ENCODE results near the gene TMEM217.

TMEM217 gene

GRCh38 chr6:37280162-37280887 is 22.4 kb upstream of the TMEM217 start:
- DNase-seq: peak in 1 of 10 donors; percentile 54
- intact Hi-C loops (cut with DNase I): no loop called here

- no peak for DNase-seq
- intact Hi-C loops (cut with DNase I): no loop called here
Observed at GRCh38 chr6:37279366-37280134, 21.6 kb upstream of the TMEM217 start.

- intact Hi-C loops (cut with DNase I): no loop called here
- DNase-seq: peak in 1 of 10 donors; percentile 53
Observed at GRCh38 chr6:37277001-37277409, 19.1 kb upstream of the TMEM217 start.

GRCh38 chr6:37275350-37275749 is 17.4 kb upstream of the TMEM217 start:
- intact Hi-C loops (cut with DNase I): no loop called here
- no peak for DNase-seq

- intact Hi-C loops (cut with DNase I): no loop called here
- DNase-seq: no peak
Observed at GRCh38 chr6:37273690-37274089, 15.7 kb upstream of the TMEM217 start.

- DNase-seq: no peak
Observed at GRCh38 chr6:37272834-37273566, 15.1 kb upstream of the TMEM217 start.

GRCh38 chr6:37269105-37269504 is 11.2 kb upstream of the TMEM217 start:
- DNase-seq: no peak
- intact Hi-C loops (cut with DNase I): no loop called here

More at GRCh38 chr6:37272834-37273566, 15.1 kb upstream of the TMEM217 start:
- intact Hi-C loops (cut with DNase I): no loop called here

- intact Hi-C loops (cut with DNase I): no loop called here
- DNase-seq: no peak
Observed at GRCh38 chr6:37265860-37266259, 7.9 kb upstream of the TMEM217 start.

GRCh38 chr6:37265001-37265400 is 7.1 kb upstream of the TMEM217 start:
- intact Hi-C loops (cut with DNase I): no loop called here
- no peak for DNase-seq

GRCh38 chr6:37262446-37263026 is 4.6 kb upstream of the TMEM217 start:
- intact Hi-C loops (cut with DNase I): no loop called here

GRCh38 chr6:37261198-37261597 is 3.3 kb upstream of the TMEM217 start:
- intact Hi-C loops (cut with DNase I): no loop called here
- DNase-seq: no peak

More at GRCh38 chr6:37262446-37263026, 4.6 kb upstream of the TMEM217 start:
- no peak for DNase-seq

GRCh38 chr6:37260444-37260843 is 2.5 kb upstream of the TMEM217 start:
- no peak for DNase-seq
- intact Hi-C loops (cut with DNase I): no loop called here

GRCh38 chr6:37260040-37260439 is 2.1 kb upstream of the TMEM217 start:
- intact Hi-C loops (cut with DNase I): no loop called here
- no peak for DNase-seq

- no peak for DNase-seq
- intact Hi-C loops (cut with DNase I): no loop called here
Observed at GRCh38 chr6:37259191-37259590, 1.2 kb upstream of the TMEM217 start.

- DNase-seq: peak in 1 of 10 donors; percentile 77
- intact Hi-C loops (cut with DNase I): no loop called here
Observed at GRCh38 chr6:37258405-37259105, 611 bp upstream of the TMEM217 start.

GRCh38 chr6:37257320-37257633 is 667 bp downstream of the TMEM217 start:
- no peak for DNase-seq
- intact Hi-C loops (cut with DNase I): no loop called here

- intact Hi-C loops (cut with DNase I): no loop called here
- DNase-seq: no peak
Observed at GRCh38 chr6:37256692-37257319, 1.1 kb downstream of the TMEM217 start.

- intact Hi-C loops (cut with DNase I): no loop called here
- no peak for DNase-seq
Observed at GRCh38 chr6:37254881-37255280, 3.1 kb downstream of the TMEM217 start.

- intact Hi-C loops (cut with DNase I): no loop called here
- DNase-seq: no peak
Observed at GRCh38 chr6:37253486-37254007, 4.4 kb downstream of the TMEM217 start.
